GM12873 (cell line): ENCODE measurements around the gene FIBCD1.

Experiments
- TF ChIP-seq, protein P1 (sequence below): IDR thresholded peaks from 2 replicates; pipeline ENCODE4 v1.5.1; 2012; ENCODE audit warnings: low read depth, mild to moderate bottlenecking, moderate library complexity, low read length, control low read depth; ENCODE audit not compliant: insufficient read depth; ENCODE audit errors: missing control alignments

The FIBCD1 gene

DNA sequence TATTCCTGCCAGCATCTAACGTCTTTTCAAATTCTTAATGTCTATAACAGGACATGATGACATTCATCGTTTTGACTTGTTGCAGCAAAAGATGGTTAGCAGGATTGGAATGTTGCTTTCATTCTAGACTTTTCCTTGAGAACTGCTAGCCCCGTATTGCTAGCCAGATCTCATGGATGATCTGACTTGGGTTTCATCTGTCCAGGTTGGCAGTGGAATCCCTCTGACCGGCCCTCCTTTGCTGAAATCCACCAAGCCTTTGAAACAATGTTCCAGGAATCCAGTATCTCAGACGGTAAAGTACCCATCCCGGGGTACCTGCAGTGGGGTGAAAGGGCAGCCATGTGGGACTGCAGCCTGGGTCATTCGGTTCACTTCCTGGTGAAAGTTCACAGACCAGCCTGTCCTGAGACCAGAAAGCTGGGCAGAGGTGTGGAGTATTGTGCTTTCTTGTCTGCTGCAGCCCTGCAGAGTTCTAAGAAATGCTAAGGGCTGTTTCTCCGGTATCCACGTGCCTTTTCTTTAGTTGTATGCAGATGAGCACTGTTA is 59.1 kb downstream of the FIBCD1 start:
- TF ChIP-seq, protein P1, sequence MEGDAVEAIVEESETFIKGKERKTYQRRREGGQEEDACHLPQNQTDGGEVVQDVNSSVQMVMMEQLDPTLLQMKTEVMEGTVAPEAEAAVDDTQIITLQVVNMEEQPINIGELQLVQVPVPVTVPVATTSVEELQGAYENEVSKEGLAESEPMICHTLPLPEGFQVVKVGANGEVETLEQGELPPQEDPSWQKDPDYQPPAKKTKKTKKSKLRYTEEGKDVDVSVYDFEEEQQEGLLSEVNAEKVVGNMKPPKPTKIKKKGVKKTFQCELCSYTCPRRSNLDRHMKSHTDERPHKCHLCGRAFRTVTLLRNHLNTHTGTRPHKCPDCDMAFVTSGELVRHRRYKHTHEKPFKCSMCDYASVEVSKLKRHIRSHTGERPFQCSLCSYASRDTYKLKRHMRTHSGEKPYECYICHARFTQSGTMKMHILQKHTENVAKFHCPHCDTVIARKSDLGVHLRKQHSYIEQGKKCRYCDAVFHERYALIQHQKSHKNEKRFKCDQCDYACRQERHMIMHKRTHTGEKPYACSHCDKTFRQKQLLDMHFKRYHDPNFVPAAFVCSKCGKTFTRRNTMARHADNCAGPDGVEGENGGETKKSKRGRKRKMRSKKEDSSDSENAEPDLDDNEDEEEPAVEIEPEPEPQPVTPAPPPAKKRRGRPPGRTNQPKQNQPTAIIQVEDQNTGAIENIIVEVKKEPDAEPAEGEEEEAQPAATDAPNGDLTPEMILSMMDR: no peak

DNA sequence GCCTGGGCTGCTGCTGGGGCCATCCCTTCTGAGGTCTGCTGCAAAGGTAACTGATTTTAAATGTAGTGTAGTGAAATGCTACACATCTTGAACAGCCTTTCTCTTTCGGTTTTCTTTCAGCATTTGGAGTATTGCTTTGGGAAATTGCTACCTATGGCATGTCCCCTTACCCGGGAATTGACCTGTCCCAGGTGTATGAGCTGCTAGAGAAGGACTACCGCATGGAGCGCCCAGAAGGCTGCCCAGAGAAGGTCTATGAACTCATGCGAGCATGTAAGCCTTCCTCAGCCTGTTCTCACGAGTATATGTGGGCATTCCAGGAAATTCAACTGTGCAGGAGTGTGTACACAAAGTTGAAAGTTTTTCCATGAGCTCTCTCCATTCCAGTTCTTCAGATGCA is 60.8 kb downstream of the FIBCD1 start:
- TF ChIP-seq, protein P1: no peak

DNA sequence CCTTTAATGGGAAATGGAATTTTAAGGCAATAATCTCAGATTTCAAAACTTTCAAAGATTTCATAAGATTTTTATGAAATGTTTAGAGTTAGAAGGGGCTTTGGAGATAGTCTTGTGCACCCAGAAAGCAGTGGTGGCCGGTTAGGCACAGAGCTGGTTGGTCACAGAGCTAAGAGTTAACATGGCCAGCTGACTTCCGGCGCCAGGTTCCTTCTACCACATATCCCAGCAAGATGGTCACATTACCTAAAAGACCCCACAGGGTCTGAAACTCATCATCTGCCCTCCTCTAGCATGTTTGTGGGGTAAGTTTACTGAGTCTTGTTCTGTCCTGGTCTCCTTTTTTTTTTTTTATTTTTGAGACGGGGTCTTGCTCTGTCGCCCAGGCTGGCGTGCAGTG is 61.7 kb downstream of the FIBCD1 start:
- TF ChIP-seq, protein P1: no peak

DNA sequence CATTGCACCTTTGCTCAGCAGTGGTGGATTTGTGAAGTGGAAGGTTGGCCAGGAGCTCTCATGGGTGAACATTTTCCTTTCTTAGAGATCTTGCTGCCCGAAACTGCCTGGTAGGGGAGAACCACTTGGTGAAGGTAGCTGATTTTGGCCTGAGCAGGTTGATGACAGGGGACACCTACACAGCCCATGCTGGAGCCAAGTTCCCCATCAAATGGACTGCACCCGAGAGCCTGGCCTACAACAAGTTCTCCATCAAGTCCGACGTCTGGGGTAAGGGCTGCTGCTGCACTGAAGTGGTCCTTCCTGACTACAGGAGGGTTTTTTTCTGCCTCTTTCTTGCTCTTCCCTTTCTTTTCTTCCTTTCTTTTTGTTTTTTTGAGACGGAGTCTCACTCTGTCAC is 64.3 kb downstream of the FIBCD1 start:
- TF ChIP-seq, protein P1: no peak

DNA sequence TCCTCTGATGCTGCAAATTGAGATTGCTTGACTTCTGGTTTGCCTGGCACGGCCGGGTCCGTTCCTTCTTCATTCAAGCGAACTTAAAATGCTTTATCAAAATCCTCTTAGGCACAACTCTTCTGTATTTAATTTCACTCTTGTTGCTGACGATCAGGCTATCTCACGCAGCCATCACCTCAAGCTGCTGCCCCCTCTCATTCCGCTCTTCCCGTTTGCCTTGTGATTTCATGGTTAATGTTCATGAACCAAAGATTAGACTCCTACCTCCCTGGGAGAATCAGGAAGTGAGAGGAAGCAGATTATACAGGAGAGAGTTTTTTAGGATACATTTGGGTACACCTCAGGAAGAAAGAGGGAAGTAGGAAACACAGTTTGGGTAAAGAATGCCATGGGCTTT is 65.1 kb downstream of the FIBCD1 start:
- TF ChIP-seq, protein P1: no peak

DNA sequence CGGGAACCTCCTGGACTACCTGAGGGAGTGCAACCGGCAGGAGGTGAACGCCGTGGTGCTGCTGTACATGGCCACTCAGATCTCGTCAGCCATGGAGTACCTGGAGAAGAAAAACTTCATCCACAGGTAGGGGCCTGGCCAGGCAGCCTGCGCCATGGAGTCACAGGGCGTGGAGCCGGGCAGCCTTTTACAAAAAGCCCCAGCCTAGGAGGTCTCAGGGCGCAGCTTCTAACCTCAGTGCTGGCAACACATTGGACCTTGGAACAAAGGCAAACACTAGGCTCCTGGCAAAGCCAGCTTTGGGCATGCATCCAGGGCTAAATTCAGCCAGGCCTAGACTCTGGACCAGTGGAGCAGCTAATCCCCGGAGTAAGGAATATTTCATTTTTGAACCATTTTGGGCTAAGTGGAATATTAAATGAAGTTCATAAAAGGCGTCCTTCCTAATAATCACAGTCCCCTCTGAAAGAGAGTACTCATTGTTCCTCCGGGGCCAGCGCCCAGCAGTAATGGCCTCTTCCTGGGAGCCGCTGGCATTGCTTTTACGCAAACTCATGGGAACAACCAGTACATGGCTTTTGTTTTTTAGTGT is 66.0 kb downstream of the FIBCD1 start:
- TF ChIP-seq, protein P1: no peak

DNA sequence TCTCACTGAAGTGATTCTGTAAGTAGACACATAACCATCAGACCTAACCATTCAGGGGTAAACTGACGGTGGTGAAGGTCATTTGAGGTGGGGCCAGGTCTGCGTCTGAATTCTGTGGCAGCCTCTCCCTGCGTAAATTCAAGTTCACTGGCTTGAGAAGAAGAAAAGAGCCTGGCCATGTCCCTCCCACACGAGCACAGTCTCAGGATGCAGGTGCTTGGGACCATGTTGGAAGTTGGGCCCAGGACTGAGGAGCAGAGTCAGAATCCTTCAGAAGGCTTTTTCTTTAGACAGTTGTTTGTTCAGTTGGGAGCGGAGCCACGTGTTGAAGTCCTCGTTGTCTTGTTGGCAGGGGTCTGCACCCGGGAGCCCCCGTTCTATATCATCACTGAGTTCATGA is 66.5 kb downstream of the FIBCD1 start:
- TF ChIP-seq, protein P1: no peak
